Right atrium auricular region (tissue), 2 donors: Measurements from ENCODE around the gene GIGYF1. TPM values are rescaled to one million over a fixed set of nuclear protein-coding genes. Genes with fewer than 3 reads are reported as not detected.

Source experiments
- DNase-seq: peaks from one replicate; pipeline ENCODE4 v3.0.0-alpha.2; 2019; ENCODE audit warnings: low spot score
- H3K27ac ChIP-seq, 2 donors: fragments of 200-600 bp; sonication (generic); 1 replicate in 1 of 2; 2 replicates in 1 of 2; pipeline ENCODE4 v1.5.1; 2016 to 2019
- H3K27me3 ChIP-seq, 2 donors: fragments of 200-600 bp; sonication (generic); one replicate each; pipeline versions ENCODE4 v1.5.1 to v1.6.0; 2017 to 2019
- H3K36me3 ChIP-seq: fragments of 200-600 bp; sonication (generic); one replicate; pipeline ENCODE4 v1.5.1; 2016
- H3K4me1 ChIP-seq, 2 donors: fragments of 200-600 bp; sonication (generic); one replicate each; pipeline versions ENCODE4 v1.5.1 to v1.6.0; 2017 to 2019
- H3K4me3 ChIP-seq, 2 donors: fragments of 200-600 bp; sonication (generic); 1 replicate in 1 of 2; 2 replicates in 1 of 2; pipeline ENCODE4 v1.5.1; 2017 to 2019; ENCODE audit warnings: mild to moderate bottlenecking in 1 of 2, moderate library complexity in 1 of 2
- H3K9me3 ChIP-seq, 2 donors: fragments of 200-600 bp; sonication (generic); one replicate each; pipeline ENCODE4 v1.5.1; 2019
- CTCF ChIP-seq, 2 donors: fragments of 200-600 bp; sonication (generic); IDR thresholded peaks; one replicate each; pipeline ENCODE4 v1.5.1; 2019; ENCODE audit warnings: antibody characterized with exemption in 2 of 2
- total RNA-seq, 2 donors: library from RNA; depleted of rRNA; stranded (reverse); fragments of >200 nt; gene quantifications; one replicate each; pipeline ENCODE4 v1.1.0, GENCODE V29; 2016

The GIGYF1 gene
- total RNA-seq = 10 to 100 TPM; 13.4 to 17.4 TPM

- H3K27ac ChIP-seq = peak within 1 kb of the TSS; percentile 85 to 88
- H3K4me1 ChIP-seq = peaks cover 0 to 47% of the 10 kb centered on the region in 2 donors
- no peaks in the 10 kb centered on the region for H3K9me3 ChIP-seq
- peak within 1 kb of the TSS; percentile 57 to 93 for H3K4me3 ChIP-seq
- H3K27me3 ChIP-seq = no peaks in the 10 kb centered on the region
- TF ChIP-seq CTCF (IDR thresholded peaks at IDR 0.05) = no peak
- DNase-seq = no peak
- no peaks in the 10 kb centered on the region for H3K36me3 ChIP-seq
Observed at GRCh38 chr7:100694098-100694745, at the start of gene GIGYF1. Gene GIGYF1 (minus strand): TSS chr7:100694250. CDS start chr7:100688238, 6,012 bp downstream.

- Histone ChIP-seq H3K4me1 (no peaks in the 10 kb centered on the region), H3K27me3 (no peaks in the 10 kb centered on the region), H3K4me3 (no peak overlapping the region), H3K27ac (no peak overlapping the region), H3K9me3 (no peaks in the 10 kb centered on the region), H3K36me3 (no peaks in the 10 kb centered on the region)
- TF ChIP-seq CTCF (IDR thresholded peaks at IDR 0.05) = no peak
- DNase-seq = no peak
Observed at GRCh38 chr7:100739934-100740333, 45.9 kb upstream of the GIGYF1 start.

GRCh38 chr7:100736671-100737070, 42.6 kb upstream of the GIGYF1 start:
- DNase-seq = no peak
- H3K27ac ChIP-seq = no peak overlapping the region
- no peak for TF ChIP-seq CTCF (IDR thresholded peaks at IDR 0.05)
- no peak overlapping the region for H3K4me3 ChIP-seq
- H3K4me1 ChIP-seq = no peaks in the 10 kb centered on the region
- H3K27me3 ChIP-seq = no peaks in the 10 kb centered on the region
- H3K9me3 ChIP-seq = no peaks in the 10 kb centered on the region
- H3K36me3 ChIP-seq = no peaks in the 10 kb centered on the region

GRCh38 chr7:100735730-100736129, 41.7 kb upstream of the GIGYF1 start:
- Histone ChIP-seq H3K4me3 (no peak overlapping the region), H3K36me3 (no peaks in the 10 kb centered on the region), H3K9me3 (no peaks in the 10 kb centered on the region), H3K27me3 (no peaks in the 10 kb centered on the region), H3K4me1 (no peaks in the 10 kb centered on the region), H3K27ac (no peak overlapping the region)
- DNase-seq = no peak
- TF ChIP-seq CTCF (IDR thresholded peaks at IDR 0.05) = no peak

- Histone ChIP-seq H3K9me3 (no peaks in the 10 kb centered on the region), H3K4me3 (no peak overlapping the region), H3K36me3 (no peaks in the 10 kb centered on the region), H3K27ac (no peak overlapping the region), H3K27me3 (no peaks in the 10 kb centered on the region), H3K4me1 (no peaks in the 10 kb centered on the region)
- TF ChIP-seq CTCF (IDR thresholded peaks at IDR 0.05) = no peak
- no peak for DNase-seq
Observed at GRCh38 chr7:100731937-100732636, 38.0 kb upstream of the GIGYF1 start.
